Endodermal cell (in vitro differentiated cells): ENCODE results near the gene SCAF8. TPM values are rescaled to one million over a fixed set of nuclear protein-coding genes. Genes with fewer than 3 reads are reported as not detected.

Experiments used
- DNase-seq: peaks from one replicate; pipeline ENCODE4 v3.0.0-alpha.2; 2017
- H3K27ac ChIP-seq: 2 replicates; pipeline ENCODE4 v1.5.1; 2013; ENCODE audit warnings: mild to moderate bottlenecking, low read depth, low read length, moderate library complexity
- H3K27me3 ChIP-seq: 2 replicates; pipeline ENCODE4 v1.6.1; 2013; ENCODE audit warnings: mild to moderate bottlenecking, low read length, moderate library complexity; ENCODE audit not compliant: insufficient read depth, control insufficient read depth, poor library complexity, severe bottlenecking
- H3K36me3 ChIP-seq: 2 replicates; pipeline ENCODE4 v1.7.0; 2013; ENCODE audit warnings: mild to moderate bottlenecking, low read length, moderate library complexity; ENCODE audit not compliant: control insufficient read depth, insufficient read depth
- H3K4me1 ChIP-seq: one replicate; pipeline ENCODE4 v1.7.0; 2013; ENCODE audit warnings: low read length; ENCODE audit not compliant: control insufficient read depth, insufficient read depth
- H3K4me3 ChIP-seq: 2 replicates; pipeline ENCODE4 v1.5.1; 2013; ENCODE audit warnings: mild to moderate bottlenecking, low read length, moderate library complexity
- H3K9ac ChIP-seq: 2 replicates; pipeline ENCODE4 v1.6.1; 2013; ENCODE audit warnings: mild to moderate bottlenecking, low read length, moderate library complexity; ENCODE audit not compliant: poor library complexity, severe bottlenecking; ENCODE audit errors: extremely low read depth
- H3K9me3 ChIP-seq: 2 replicates; pipeline ENCODE4 v1.6.1; 2013; ENCODE audit warnings: mild to moderate bottlenecking, low read length, moderate library complexity; ENCODE audit not compliant: control insufficient read depth
- H3K27ac Mint-ChIP-seq: 2 replicates; pipeline ENCODE4 v1.8.0; 2020; ENCODE audit warnings: mixed read lengths
- H3K27me3 Mint-ChIP-seq: 2 replicates; pipeline ENCODE4 v1.8.0; 2021; ENCODE audit warnings: mild to moderate bottlenecking, mixed read lengths; ENCODE audit not compliant: insufficient read depth
- H3K36me3 Mint-ChIP-seq: 2 replicates; pipeline ENCODE4 v1.8.0; 2020; ENCODE audit warnings: low read depth, mixed read lengths
- H3K4me1 Mint-ChIP-seq: 2 replicates; pipeline ENCODE4 v1.8.0; 2020; ENCODE audit warnings: mixed read lengths
- H3K4me3 Mint-ChIP-seq: 2 replicates; pipeline ENCODE4 v1.8.0; 2020; ENCODE audit warnings: mild to moderate bottlenecking, moderate library complexity, mixed read lengths
- H3K9me3 Mint-ChIP-seq: 2 replicates; pipeline ENCODE4 v1.8.0; 2020; ENCODE audit warnings: mild to moderate bottlenecking, mixed read lengths
- CTCF ChIP-seq: fragments of 200-600 bp; sonication (generic); conservative IDR thresholded peaks from 2 replicates; pipeline ENCODE4 v1.5.0; 2021; ENCODE audit warnings: antibody characterized with exemption, mild to moderate bottlenecking
- whole genome bisulfite sequencing, 2 experiments: methylation state at CpG; one replicate each; pipeline versions ENCODE4 v1.1.5 to v1.1.7; 2013; ENCODE audit warnings: missing lambda C conversion rate in 2 of 2, mixed read lengths in 1 of 2; ENCODE audit not compliant: insufficient coverage in 1 of 2, insufficient read length in 1 of 2; 5-methylcytosine and 5-hydroxymethylcytosine counted together
- total RNA-seq, 2 donors: library from RNA; stranded (reverse); fragmentation: NEBNext Ultra II Directional in 1 of 2; extraction: Animal tissue kit (Norgen Biotek cat#: 25700) in 1 of 2; gene quantifications; 2 replicates in 1 of 2; 3 replicates in 1 of 2; pipeline ENCODE4 v1.2.1, GENCODE V29; 2021

The SCAF8 gene
- total RNA-seq, 2 donors from 2014 or later: 49.7 to 56.2 TPM

DNA sequence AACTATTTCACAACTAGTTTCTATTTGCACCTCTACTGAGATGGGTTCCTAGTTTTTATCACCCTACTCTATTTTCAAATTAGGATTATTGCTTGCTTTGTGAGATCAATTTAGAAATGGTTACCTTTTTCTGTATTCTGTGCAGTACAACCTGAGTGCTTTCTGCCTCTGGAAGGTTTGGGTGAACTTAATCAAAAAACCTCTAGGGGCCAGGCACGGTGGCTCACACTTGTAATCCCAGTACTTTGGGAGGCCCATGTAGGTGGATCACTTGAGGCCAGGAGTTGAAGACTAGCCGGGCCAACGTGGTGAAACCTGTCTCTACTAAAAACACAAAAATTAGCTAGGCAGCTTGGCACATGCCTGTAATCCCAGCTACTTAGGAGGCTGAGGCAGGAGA lies 63.3 kb downstream of the SCAF8 start:
- no peak overlapping the region for H3K4me3 Mint-ChIP-seq
- Histone ChIP-seq H3K4me3 (no peak overlapping the region), H3K9ac (no peak overlapping the region), H3K9me3 (no peaks in the 10 kb centered on the region), H3K27me3 (no peaks in the 10 kb centered on the region), H3K4me1 (no peaks in the 10 kb centered on the region), H3K36me3 (peaks cover 65% of the 10 kb centered on the region), H3K27ac (no peak overlapping the region)
- H3K27me3 Mint-ChIP-seq: no peaks in the 10 kb centered on the region
- no peaks in the 10 kb centered on the region for H3K4me1 Mint-ChIP-seq
- WGBS, 2 experiments: 93 to 98% methylated on average over 2 to 3 of the region's 3 CpGs
- no peak for DNase-seq
- no peaks in the 10 kb centered on the region for H3K9me3 Mint-ChIP-seq
- peak; percentile 30 for TF ChIP-seq CTCF
- peaks cover 47% of the 10 kb centered on the region for H3K36me3 Mint-ChIP-seq
- no peak overlapping the region for H3K27ac Mint-ChIP-seq

DNA sequence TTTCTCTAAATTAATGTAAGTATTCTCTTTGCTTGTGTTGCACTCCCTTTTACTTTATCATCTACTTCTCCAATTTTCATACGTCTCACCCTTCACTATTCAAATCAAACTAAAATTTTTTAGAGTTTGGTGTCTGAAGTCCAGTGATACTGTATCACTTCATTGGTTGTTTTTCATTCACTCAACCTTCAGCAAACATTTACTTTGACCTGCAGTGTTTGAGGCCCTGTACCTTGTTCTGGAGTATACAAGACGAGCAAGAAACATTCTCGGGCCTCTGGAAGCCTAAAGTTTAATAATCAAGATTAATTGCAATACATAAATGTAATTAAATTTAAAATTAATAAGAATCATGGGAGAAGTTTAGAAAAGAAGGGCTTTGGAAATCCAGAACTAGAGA lies 64.6 kb downstream of the SCAF8 start:
- no peaks in the 10 kb centered on the region for H3K9me3 Mint-ChIP-seq
- H3K9me3 ChIP-seq: no peaks in the 10 kb centered on the region
- no peak for DNase-seq
- H3K4me3 Mint-ChIP-seq: no peak overlapping the region
- H3K27ac Mint-ChIP-seq: no peak overlapping the region
- no peak overlapping the region for H3K4me3 ChIP-seq
- WGBS, 2 experiments: 97% methylated on average over 2 of the region's 3 CpGs; no CpG with 5 or more reads in 1 of the 2 experiments
- no peaks in the 10 kb centered on the region for H3K4me1 ChIP-seq
- no peak for TF ChIP-seq CTCF
- no peak overlapping the region for H3K27ac ChIP-seq
- H3K9ac ChIP-seq: no peak overlapping the region
- H3K4me1 Mint-ChIP-seq: no peaks in the 10 kb centered on the region
- H3K36me3 Mint-ChIP-seq: peaks cover 43% of the 10 kb centered on the region
- H3K27me3 ChIP-seq: no peaks in the 10 kb centered on the region
- peaks cover 68% of the 10 kb centered on the region for H3K36me3 ChIP-seq
- no peaks in the 10 kb centered on the region for H3K27me3 Mint-ChIP-seq

GRCh38 chr6:154800338-154800737 lies 67.1 kb downstream of the SCAF8 start:
- Mint-ChIP-seq H3K9me3 (no peaks in the 10 kb centered on the region), H3K4me3 (no peak overlapping the region), H3K36me3 (peaks cover 38% of the 10 kb centered on the region), H3K27me3 (no peaks in the 10 kb centered on the region), H3K27ac (no peak overlapping the region), H3K4me1 (no peaks in the 10 kb centered on the region)
- Histone ChIP-seq H3K36me3 (peaks cover 71% of the 10 kb centered on the region), H3K9me3 (no peaks in the 10 kb centered on the region), H3K4me1 (no peaks in the 10 kb centered on the region), H3K27ac (no peak overlapping the region), H3K4me3 (no peak overlapping the region), H3K27me3 (no peaks in the 10 kb centered on the region), H3K9ac (no peak overlapping the region)
- no peak for TF ChIP-seq CTCF
- no peak for DNase-seq
